ENCODE results near the gene RBM19.

The RBM19 gene

DNA sequence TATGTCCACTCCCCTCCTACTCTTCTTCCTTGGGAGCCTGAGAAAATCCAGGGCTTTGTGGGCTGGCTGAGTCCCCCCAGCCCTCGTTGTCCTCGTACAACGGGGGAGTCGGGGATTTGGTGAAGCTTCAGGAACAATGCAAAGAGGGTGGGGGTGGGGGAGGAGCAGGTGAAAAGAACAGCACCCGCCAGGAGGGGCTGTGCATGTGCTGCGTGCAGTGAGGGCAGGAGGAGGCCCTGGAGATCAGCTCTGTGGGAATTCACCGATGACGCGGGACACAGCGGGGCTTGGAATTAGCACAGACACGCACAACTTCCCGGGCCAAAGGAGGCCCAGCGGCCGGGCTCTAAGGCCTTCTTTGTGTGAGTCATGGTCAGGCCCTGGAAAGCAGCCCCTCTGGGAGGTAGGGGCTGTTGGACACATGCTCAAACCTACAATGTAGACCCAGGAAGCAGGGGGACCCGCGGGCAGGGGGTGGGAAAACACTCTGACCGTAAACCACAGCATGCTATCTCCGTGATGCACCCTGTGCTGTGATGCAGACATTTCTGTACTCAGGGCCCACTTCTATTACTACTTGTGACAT lies 32.8 kb downstream of the RBM19 start:
- H3K27ac ChIP-seq = no peak overlapping the region
- TF ChIP-seq CTCF (conservative IDR thresholded peaks at IDR 0.05) (no peak), ZFX (IDR thresholded peaks at IDR 0.05) (no peak)

DNA sequence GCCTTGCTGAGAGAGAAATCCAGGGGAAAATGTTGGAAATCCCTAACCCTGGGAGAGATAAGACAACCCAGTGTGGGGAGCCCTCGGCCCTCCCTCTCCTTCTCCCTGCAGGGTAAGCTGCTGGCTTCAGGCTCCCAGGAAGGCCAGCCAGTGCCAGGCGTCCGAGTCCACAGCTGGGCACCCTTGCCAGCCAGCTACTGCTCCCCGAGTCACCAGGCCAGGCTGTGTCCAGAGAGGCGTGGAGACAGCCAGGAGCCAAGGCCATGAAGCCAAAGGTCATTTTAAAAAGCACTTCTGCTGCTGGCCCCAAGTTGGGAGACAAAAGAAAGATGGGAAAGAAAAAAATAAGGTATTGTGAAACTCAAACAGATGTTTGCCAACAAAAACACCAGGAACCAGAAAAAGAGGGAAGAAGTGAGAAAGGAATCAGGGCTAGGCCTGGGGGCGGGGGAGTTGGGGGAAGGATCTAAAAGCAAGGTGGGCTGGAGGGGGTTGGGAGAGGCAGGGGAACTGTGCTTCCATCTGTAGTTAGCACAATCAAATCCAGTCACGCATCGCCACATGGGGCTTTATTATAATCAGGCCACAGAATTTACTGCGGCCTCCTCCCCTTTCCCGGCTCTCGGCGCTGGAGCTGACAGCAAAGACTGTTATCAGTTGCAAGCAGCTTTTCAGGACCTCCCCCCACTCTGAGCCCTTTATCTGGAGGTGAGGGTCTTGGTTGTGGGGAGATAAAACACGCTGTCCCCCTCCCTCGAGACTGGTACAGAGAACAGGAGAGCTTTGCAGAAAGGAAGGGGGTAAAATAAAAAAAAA lies 33.5 kb downstream of the RBM19 start:
- TF ChIP-seq CTCF (conservative IDR thresholded peaks at IDR 0.05) = no peak
- no peak for TF ChIP-seq ZFX (IDR thresholded peaks at IDR 0.05)
- no peak overlapping the region for H3K27ac ChIP-seq

- TF ChIP-seq CTCF (conservative IDR thresholded peaks at IDR 0.05) (no peak), ZFX (IDR thresholded peaks at IDR 0.05) (no peak)
- H3K27ac ChIP-seq = no peak overlapping the region
Observed at GRCh38 chr12:113931517-113931916, 34.6 kb downstream of the RBM19 start.

- H3K27ac ChIP-seq = no peak overlapping the region
- TF ChIP-seq CTCF (conservative IDR thresholded peaks at IDR 0.05) (no peak), ZFX (IDR thresholded peaks at IDR 0.05) (no peak)
Observed at GRCh38 chr12:113930249-113930648, 35.9 kb downstream of the RBM19 start.

GRCh38 chr12:113929312-113929989 lies 36.7 kb downstream of the RBM19 start:
- TF ChIP-seq CTCF (conservative IDR thresholded peaks at IDR 0.05) (no peak), ZFX (IDR thresholded peaks at IDR 0.05) (no peak)
- H3K27ac ChIP-seq = no peak overlapping the region

GRCh38 chr12:113926788-113927187 lies 39.3 kb downstream of the RBM19 start:
- H3K27ac ChIP-seq = no peak overlapping the region
- TF ChIP-seq ZFX (IDR thresholded peaks at IDR 0.05) (no peak), CTCF (conservative IDR thresholded peaks at IDR 0.05) (no peak)

DNA sequence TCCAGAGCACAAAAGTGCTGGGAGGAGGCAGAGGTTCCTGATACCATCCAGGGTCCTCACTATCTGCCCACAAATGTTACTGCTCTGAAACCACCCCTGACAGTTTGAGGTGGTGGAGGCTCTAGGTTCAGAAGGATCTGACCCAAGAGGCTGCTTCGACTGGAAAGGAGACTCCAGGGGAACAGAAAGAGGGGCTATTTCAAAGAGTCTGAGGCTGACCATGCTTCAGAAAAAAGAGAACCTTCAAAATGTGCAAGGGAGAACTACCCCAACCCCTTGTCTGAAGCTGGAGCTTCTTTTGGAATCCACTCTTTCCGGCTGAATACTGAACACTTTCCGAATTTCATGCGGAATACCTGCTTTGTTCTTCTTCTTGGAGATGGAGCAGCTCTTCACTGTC lies 41.8 kb downstream of the RBM19 start:
- no peak for TF ChIP-seq CTCF (conservative IDR thresholded peaks at IDR 0.05)
- TF ChIP-seq ZFX (IDR thresholded peaks at IDR 0.05) = no peak

More for the DNA sequence above, 41.8 kb downstream of the RBM19 start:
- H3K27ac ChIP-seq = no peak overlapping the region
